Hepatocyte (in vitro differentiated cells): ENCODE results near the gene C19orf12. TPM values are rescaled to one million over a fixed set of nuclear protein-coding genes. Genes with fewer than 3 reads are reported as not detected.
A peak's percentile ranks its signal among the peaks of the same experiment; 100 is the strongest.

ENCODE experiments used
- DNase-seq: peaks from one replicate; pipeline ENCODE4 v3.0.0-alpha.2; 2016; ENCODE audit warnings: low spot score
- H2AFZ ChIP-seq: fragments of 200-600 bp; sonication (generic); 2 replicates; pipeline ENCODE4 v1.6.0; 2016; ENCODE audit warnings: antibody characterized with exemption, mild to moderate bottlenecking
- H3K27ac ChIP-seq: fragments of 200-600 bp; sonication (generic); 2 replicates; pipeline ENCODE4 v1.5.1; 2016; ENCODE audit warnings: mild to moderate bottlenecking
- H3K27me3 ChIP-seq: fragments of 200-600 bp; sonication (generic); 2 replicates; pipeline ENCODE4 v1.6.1; 2016
- H3K36me3 ChIP-seq: fragments of 200-600 bp; sonication (generic); replicated peaks from 2 replicates; pipeline ENCODE4 v1.5.1; 2016; ENCODE audit warnings: low read depth; ENCODE audit not compliant: insufficient read depth
- H3K4me1 ChIP-seq: fragments of 200-600 bp; sonication (generic); 2 replicates; pipeline ENCODE4 v1.5.1; 2016; ENCODE audit warnings: mild to moderate bottlenecking, moderate library complexity; ENCODE audit not compliant: insufficient read depth
- H3K4me2 ChIP-seq: fragments of 200-600 bp; sonication (generic); 2 replicates; pipeline ENCODE4 v1.6.0; 2016
- H3K4me3 ChIP-seq: fragments of 200-600 bp; sonication (generic); 2 replicates; pipeline ENCODE4 v1.5.1; 2016; ENCODE audit warnings: mild to moderate bottlenecking
- H3K79me2 ChIP-seq: fragments of 200-600 bp; sonication (generic); 2 replicates; pipeline ENCODE4 v1.6.0; 2017; ENCODE audit warnings: mild to moderate bottlenecking
- H3K9me2 ChIP-seq: fragments of 200-600 bp; sonication (generic); replicated peaks from 2 replicates; pipeline ENCODE4 v1.6.0; 2017; ENCODE audit warnings: mild to moderate bottlenecking; ENCODE audit not compliant: insufficient read depth
- H3K9me3 ChIP-seq: fragments of 200-600 bp; sonication (generic); 2 replicates; pipeline ENCODE4 v1.5.1; 2016; ENCODE audit warnings: low read depth, mild to moderate bottlenecking
- H4K20me1 ChIP-seq: fragments of 200-600 bp; sonication (generic); 2 replicates; pipeline ENCODE4 v1.6.0; 2016; ENCODE audit warnings: mild to moderate bottlenecking; ENCODE audit not compliant: insufficient read depth, poor library complexity, severe bottlenecking
- EZH2 ChIP-seq: fragments of 200-600 bp; sonication (generic); IDR thresholded peaks from 2 replicates; pipeline ENCODE4 v1.6.1; 2016; ENCODE audit warnings: antibody characterized with exemption, mild to moderate bottlenecking, borderline replicate concordance
- EZH2phosphoT487 ChIP-seq: fragments of 200-600 bp; sonication (generic); IDR thresholded peaks from one replicate; pipeline ENCODE4 v1.6.1; 2018; ENCODE audit warnings: antibody characterized with exemption, mild to moderate bottlenecking, low read depth, moderate library complexity; ENCODE audit not compliant: unreplicated experiment, severe bottlenecking
- WGBS: methylation state at CpG from one replicate; pipeline ENCODE4 v1.1.6; 2016; ENCODE audit warnings: low lambda C conversion rate; ENCODE audit errors: missing lambda C conversion rate; 5-methylcytosine and 5-hydroxymethylcytosine counted together
- polyA plus RNA-seq: library from polyadenylated mRNA; unstranded; fragments of >200 nt; fragmentation: Nextera tagmentation; extraction: Ambion mirVana; gene quantifications from 2 replicates; pipeline ENCODE4 v1.2.1, GENCODE V29; 2016
- total RNA-seq: library from RNA; depleted of rRNA; stranded (reverse); fragments of >200 nt; gene quantifications from 2 replicates; pipeline ENCODE4 v1.2.3, GENCODE V29; 2014
- TF ChIP-seq, protein P1 (sequence below): fragments of 200-600 bp; sonication (generic); IDR thresholded peaks from 2 replicates; pipeline ENCODE4 v1.5.1; 2016; ENCODE audit warnings: antibody characterized with exemption, mild to moderate bottlenecking; ENCODE audit not compliant: poor library complexity

C19orf12 gene
- total and polyA plus RNA-seq, 2 experiments from 2014 or later = 41.5 to 57.2 TPM

DNA sequence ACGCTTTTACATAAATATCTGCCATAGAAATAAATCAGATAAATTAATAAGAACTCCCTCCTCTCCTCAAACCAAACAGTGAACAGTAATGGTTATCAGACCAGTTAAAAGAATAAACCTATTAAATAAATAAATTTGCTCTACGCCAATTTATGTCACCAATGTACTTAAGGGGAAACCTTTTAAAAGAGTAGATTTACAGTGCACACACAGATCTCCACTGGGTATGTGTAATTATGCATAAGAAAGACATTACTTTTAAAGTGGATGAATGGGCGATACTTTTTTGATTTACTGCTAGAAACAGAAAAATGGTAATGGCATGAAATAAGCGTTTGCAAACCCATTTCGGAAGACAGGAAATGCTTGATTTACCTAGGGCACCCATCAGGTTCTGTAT lies 34.9 kb upstream of the C19orf12 start:
- H3K27ac ChIP-seq = no peak overlapping the region
- no peak for TF ChIP-seq EZH2phosphoT487
- TF ChIP-seq EZH2 = no peak
- TF ChIP-seq, protein P1, sequence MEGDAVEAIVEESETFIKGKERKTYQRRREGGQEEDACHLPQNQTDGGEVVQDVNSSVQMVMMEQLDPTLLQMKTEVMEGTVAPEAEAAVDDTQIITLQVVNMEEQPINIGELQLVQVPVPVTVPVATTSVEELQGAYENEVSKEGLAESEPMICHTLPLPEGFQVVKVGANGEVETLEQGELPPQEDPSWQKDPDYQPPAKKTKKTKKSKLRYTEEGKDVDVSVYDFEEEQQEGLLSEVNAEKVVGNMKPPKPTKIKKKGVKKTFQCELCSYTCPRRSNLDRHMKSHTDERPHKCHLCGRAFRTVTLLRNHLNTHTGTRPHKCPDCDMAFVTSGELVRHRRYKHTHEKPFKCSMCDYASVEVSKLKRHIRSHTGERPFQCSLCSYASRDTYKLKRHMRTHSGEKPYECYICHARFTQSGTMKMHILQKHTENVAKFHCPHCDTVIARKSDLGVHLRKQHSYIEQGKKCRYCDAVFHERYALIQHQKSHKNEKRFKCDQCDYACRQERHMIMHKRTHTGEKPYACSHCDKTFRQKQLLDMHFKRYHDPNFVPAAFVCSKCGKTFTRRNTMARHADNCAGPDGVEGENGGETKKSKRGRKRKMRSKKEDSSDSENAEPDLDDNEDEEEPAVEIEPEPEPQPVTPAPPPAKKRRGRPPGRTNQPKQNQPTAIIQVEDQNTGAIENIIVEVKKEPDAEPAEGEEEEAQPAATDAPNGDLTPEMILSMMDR = no peak
- H3K36me3 ChIP-seq = no peaks in the 10 kb centered on the region
- H2AFZ ChIP-seq = no peak overlapping the region
- H3K9me2 ChIP-seq = no peaks in the 10 kb centered on the region
- H4K20me1 ChIP-seq = no peaks in the 10 kb centered on the region
- H3K27me3 ChIP-seq = no peaks in the 10 kb centered on the region
- H3K4me2 ChIP-seq = no peak overlapping the region
- no peak for DNase-seq
- whole genome bisulfite sequencing = 80% methylated on average over 5 of the region's 5 CpGs
- no peaks in the 10 kb centered on the region for H3K79me2 ChIP-seq
- H3K9me3 ChIP-seq = no peaks in the 10 kb centered on the region
- no peak overlapping the region for H3K4me3 ChIP-seq
- H3K4me1 ChIP-seq = no peaks in the 10 kb centered on the region

GRCh38 chr19:29748996-29749849 lies 34.2 kb upstream of the C19orf12 start:
- Histone ChIP-seq H3K4me2 (no peak overlapping the region), H2AFZ (no peak overlapping the region), H3K36me3 (no peaks in the 10 kb centered on the region), H3K4me3 (no peak overlapping the region), H3K79me2 (no peaks in the 10 kb centered on the region), H3K4me1 (no peaks in the 10 kb centered on the region), H3K9me2 (no peaks in the 10 kb centered on the region), H3K27ac (no peak overlapping the region), H3K9me3 (no peaks in the 10 kb centered on the region), H4K20me1 (no peaks in the 10 kb centered on the region), H3K27me3 (no peaks in the 10 kb centered on the region)
- 92% methylated on average over 7 of the region's 7 CpGs for WGBS
- TF ChIP-seq, protein P1 = no peak
- no peak for TF ChIP-seq EZH2
- TF ChIP-seq EZH2phosphoT487 = no peak
- DNase-seq = no peak

GRCh38 chr19:29745253-29745652 lies 30.2 kb upstream of the C19orf12 start:
- Histone ChIP-seq H3K79me2 (no peaks in the 10 kb centered on the region), H3K36me3 (no peaks in the 10 kb centered on the region), H3K27ac (no peak overlapping the region), H3K4me1 (no peaks in the 10 kb centered on the region), H2AFZ (no peak overlapping the region), H3K9me2 (no peaks in the 10 kb centered on the region), H3K4me3 (no peak overlapping the region), H3K9me3 (no peaks in the 10 kb centered on the region), H3K4me2 (no peak overlapping the region), H4K20me1 (no peaks in the 10 kb centered on the region), H3K27me3 (no peaks in the 10 kb centered on the region)
- TF ChIP-seq, protein P1 = peak; percentile 9
- TF ChIP-seq EZH2phosphoT487 = no peak
- no peak for TF ChIP-seq EZH2
- 70% methylated on average over 6 of the region's 6 CpGs for WGBS
- no peak for DNase-seq
